Naive thymus-derived CD4-positive, alpha-beta T cell (primary cell): Measurements from ENCODE around the gene TCERG1L. TPM values are rescaled to one million over a fixed set of nuclear protein-coding genes. Genes with fewer than 3 reads are reported as not detected.
"Not testable (repeated sequence)": the region's sequence is repeated elsewhere in the genome, so short reads cannot be mapped to it uniquely, and the experiment has no call there.

Experiments used
- ATAC-seq: fragments of 150-1000 bp; cut with Tn5 transposase; 2 replicates; pipeline ENCODE4 v1.10.0; 2021; ENCODE audit warnings: mild to moderate bottlenecking, moderate library complexity
- CTCF ChIA-PET: fragments of 350-600 bp; sonication (Branson Sonifier 250); formaldehyde crosslinking; loops from one replicate; lab custom pipeline; 2021; ENCODE audit warnings: antibody characterized with exemption; lab: Charles Lee
- POLR2A ChIA-PET: fragments of 350-600 bp; sonication (Branson Sonifier 250); formaldehyde crosslinking; loops from one replicate; lab custom pipeline; 2021; ENCODE audit warnings: antibody characterized with exemption, inconsistent platforms; lab: Charles Lee
- DNase-seq, 9 donors: peaks; one replicate each; pipeline versions ENCODE4 v3.0.0 to v3.0.0-alpha.2; 2020 to 2022; ENCODE audit warnings: mixed read lengths in 1 of 9
- H3K27ac ChIP-seq: one replicate; pipeline ENCODE4 v1.7.0; 2013; ENCODE audit warnings: mild to moderate bottlenecking, low read depth, low read length, moderate library complexity
- H3K27me3 ChIP-seq, 2 donors: one replicate each; pipeline ENCODE4 v1.7.0; 2013; ENCODE audit warnings: low read length in 2 of 2, mild to moderate bottlenecking in 2 of 2, moderate library complexity in 2 of 2; ENCODE audit not compliant: control insufficient read depth in 2 of 2, insufficient read depth in 2 of 2
- H3K36me3 ChIP-seq, 3 experiments: 1 replicate in 2 of 3; 2 replicates in 1 of 3; pipeline ENCODE4 v1.7.0; 2013; ENCODE audit warnings: low read length in 3 of 3, mild to moderate bottlenecking in 3 of 3, moderate library complexity in 1 of 3; ENCODE audit not compliant: insufficient read depth in 3 of 3, control insufficient read depth in 2 of 3
- H3K4me1 ChIP-seq, 2 donors: one replicate each; pipeline ENCODE4 v1.7.0; 2013; ENCODE audit warnings: low read length in 2 of 2, mild to moderate bottlenecking in 2 of 2, moderate library complexity in 1 of 2; ENCODE audit not compliant: control insufficient read depth in 2 of 2, insufficient read depth in 2 of 2
- H3K4me3 ChIP-seq: 2 replicates; pipeline ENCODE4 v1.7.0; 2013; ENCODE audit warnings: mild to moderate bottlenecking, low read length
- H3K9me3 ChIP-seq, 3 experiments: 1 replicate in 2 of 3; 2 replicates in 1 of 3; pipeline ENCODE4 v1.7.0; 2013; ENCODE audit warnings: low read length in 3 of 3; ENCODE audit not compliant: control insufficient read depth in 2 of 3
- H3K27ac Mint-ChIP-seq, 9 donors: one replicate each; pipeline ENCODE4 v1.8.0; 2020 to 2022; ENCODE audit warnings: mixed read lengths in 9 of 9, mild to moderate bottlenecking in 8 of 9, moderate library complexity in 5 of 9, inconsistent platforms in 2 of 9
- H3K27me3 Mint-ChIP-seq, 5 donors: one replicate each; pipeline ENCODE4 v1.8.0; 2021 to 2022; ENCODE audit warnings: mixed read lengths in 5 of 5, mild to moderate bottlenecking in 1 of 5
- H3K36me3 Mint-ChIP-seq, 5 donors: one replicate each; pipeline ENCODE4 v1.8.0; 2020 to 2022; ENCODE audit warnings: mixed read lengths in 5 of 5, mild to moderate bottlenecking in 3 of 5, inconsistent platforms in 1 of 5
- H3K4me1 Mint-ChIP-seq, 7 donors: one replicate each; pipeline ENCODE4 v1.8.0; 2020 to 2022; ENCODE audit warnings: mixed read lengths in 7 of 7, mild to moderate bottlenecking in 3 of 7, inconsistent platforms in 1 of 7
- H3K4me3 Mint-ChIP-seq, 10 donors: one replicate each; pipeline ENCODE4 v1.8.0; 2020 to 2022; ENCODE audit warnings: mild to moderate bottlenecking in 10 of 10, mixed read lengths in 10 of 10, moderate library complexity in 6 of 10, inconsistent platforms in 2 of 10
- H3K9me3 Mint-ChIP-seq, 11 donors: one replicate each; pipeline ENCODE4 v1.8.0; 2020 to 2022; ENCODE audit warnings: mixed read lengths in 11 of 11, mild to moderate bottlenecking in 4 of 11, inconsistent platforms in 1 of 11, moderate library complexity in 1 of 11
- intact Hi-C, 2 donors: fragments of 100-400 bp; cut with micrococcal nuclease; formaldehyde crosslinking; loops; one replicate each; pipeline ENCODE4 v1.15.1; 2023
- polyA plus RNA-seq, 2 donors: library from polyadenylated mRNA; unstranded; fragments of 300-500 nt; fragmentation: Illumina TruSeq; gene quantifications; one replicate each; pipeline ENCODE4 v1.2.3, GENCODE V29; 2021
- total RNA-seq, 6 experiments: library from RNA in 5 of 6; stranded (reverse) in 5 of 6; gene quantifications; 1 replicate in 5 of 6; 2 replicates in 1 of 6; pipeline ENCODE4 v1.2.3 and lab custom pipeline; 2021 to 2026

Gene TCERG1L
- total and polyA plus RNA-seq, 7 experiments from 2014 or later, result 0.11 to 0.42 (median 0.39) TPM; not detected in 4

DNA sequence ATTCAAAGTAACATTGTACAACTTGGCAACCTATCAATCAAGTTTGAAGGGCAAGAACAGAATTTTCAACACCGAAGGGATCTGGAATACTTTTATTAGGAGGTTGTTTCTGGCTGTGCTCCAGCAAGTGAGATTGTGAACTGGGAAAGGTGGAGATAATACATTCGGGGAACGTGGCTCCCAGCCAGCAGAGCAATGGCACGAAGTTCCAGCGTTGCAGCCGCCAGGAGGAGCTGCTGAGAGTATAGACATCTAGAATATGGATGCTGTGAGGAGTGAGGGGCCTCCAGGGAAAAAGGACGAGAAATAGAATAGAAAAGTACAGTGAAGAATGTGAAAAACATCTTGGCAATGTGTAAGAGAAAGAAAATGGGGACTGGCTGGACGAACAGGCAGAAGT is 69.5 kb downstream of the TCERG1L start:
- H3K27ac ChIP-seq, result no peak overlapping the region
- H3K9me3 ChIP-seq, result no peaks in the 10 kb centered on the region
- H3K27me3 Mint-ChIP-seq, result peaks cover 0 to 15% (median 9%) of the 10 kb centered on the region in 5 donors
- ATAC-seq (no peak), DNase-seq (no peak)
- no peak overlapping the region for H3K4me3 ChIP-seq
- no peaks in the 10 kb centered on the region for H3K4me1 Mint-ChIP-seq
- intact Hi-C loops, result no loop called here
- H3K27ac Mint-ChIP-seq, result no peak overlapping the region
- H3K4me1 ChIP-seq, result no peaks in the 10 kb centered on the region
- CTCF ChIA-PET, result no interaction called here
- no peaks in the 10 kb centered on the region for H3K36me3 ChIP-seq
- POLR2A ChIA-PET, result no interaction called here
- no peaks in the 10 kb centered on the region for H3K27me3 ChIP-seq
- H3K9me3 Mint-ChIP-seq, result peaks cover 0 to 5% (median 0%) of the 10 kb centered on the region in 11 donors
- H3K4me3 Mint-ChIP-seq, result no peak overlapping the region
- H3K36me3 Mint-ChIP-seq, result no peaks in the 10 kb centered on the region

DNA sequence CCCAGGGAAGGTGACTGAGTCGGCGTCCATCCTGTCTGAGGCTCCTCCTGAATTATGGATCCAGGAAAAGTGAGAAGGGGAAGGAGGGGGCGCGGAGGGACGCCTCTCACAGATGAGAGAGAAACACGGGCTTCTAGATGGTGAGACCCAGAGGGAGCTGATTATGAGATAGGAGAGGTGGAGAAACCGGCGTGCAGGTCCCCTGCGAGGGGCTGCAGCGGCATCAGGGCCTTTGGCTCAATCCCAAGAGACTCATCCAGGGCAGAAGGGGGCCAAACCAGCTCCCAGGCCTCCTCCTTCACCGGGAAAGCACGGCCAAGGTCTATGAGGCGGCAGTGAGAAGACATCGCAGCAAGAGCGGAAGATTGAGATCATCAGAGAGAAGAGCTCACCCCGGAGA is 70.8 kb downstream of the TCERG1L start:
- ChIA-PET POLR2A (no interaction called here), CTCF (no interaction called here)
- Histone ChIP-seq H3K27ac (no peak overlapping the region), H3K9me3 (no peaks in the 10 kb centered on the region), H3K4me1 (no peaks in the 10 kb centered on the region), H3K36me3 (no peaks in the 10 kb centered on the region), H3K27me3 (no peaks in the 10 kb centered on the region), H3K4me3 (no peak overlapping the region)
- ATAC-seq, result no peak
- intact Hi-C loops, result no loop called here
- Mint-ChIP-seq H3K27ac (no peak overlapping the region), H3K4me3 (no peak overlapping the region), H3K27me3 (peaks cover 0 to 15% (median 9%) of the 10 kb centered on the region in 5 donors), H3K4me1 (no peaks in the 10 kb centered on the region), H3K9me3 (peaks cover 0 to 5% (median 0%) of the 10 kb centered on the region in 11 donors), H3K36me3 (no peaks in the 10 kb centered on the region)
- no peak for DNase-seq

DNA sequence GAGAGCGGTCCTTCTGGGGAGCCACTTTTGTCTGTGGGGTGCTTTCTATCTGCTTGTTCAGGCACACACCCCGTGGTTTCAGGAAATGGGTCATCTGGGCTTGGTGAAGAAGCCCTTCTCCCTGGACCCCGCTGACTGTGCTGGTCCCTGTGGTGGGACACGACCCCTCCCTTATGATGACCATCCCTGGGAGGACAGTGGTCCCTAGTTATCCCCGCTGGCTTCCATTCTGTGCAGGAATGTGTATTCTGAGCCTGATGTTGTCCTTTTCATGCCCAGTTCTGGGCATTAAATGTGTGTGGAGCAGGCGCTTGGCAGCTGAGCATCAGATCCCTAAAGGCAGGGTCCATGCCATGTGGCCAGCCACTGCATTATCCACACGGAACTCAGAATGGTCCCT is 71.6 kb downstream of the TCERG1L start:
- Histone ChIP-seq H3K36me3 (no peaks in the 10 kb centered on the region), H3K4me1 (no peaks in the 10 kb centered on the region), H3K9me3 (no peaks in the 10 kb centered on the region), H3K27ac (no peak overlapping the region), H3K4me3 (no peak overlapping the region), H3K27me3 (no peaks in the 10 kb centered on the region)
- H3K4me1 Mint-ChIP-seq, result no peaks in the 10 kb centered on the region
- H3K27ac Mint-ChIP-seq, result no peak overlapping the region
- no peaks in the 10 kb centered on the region for H3K36me3 Mint-ChIP-seq
- peaks cover 0 to 15% (median 9%) of the 10 kb centered on the region in 5 donors for H3K27me3 Mint-ChIP-seq
- ChIA-PET CTCF (no interaction called here), POLR2A (no interaction called here)
- intact Hi-C loops, result no loop called here
- no peak overlapping the region for H3K4me3 Mint-ChIP-seq
- no peak for ATAC-seq
- peaks cover 0 to 5% (median 0%) of the 10 kb centered on the region in 11 donors for H3K9me3 Mint-ChIP-seq
- DNase-seq, result no peak

DNA sequence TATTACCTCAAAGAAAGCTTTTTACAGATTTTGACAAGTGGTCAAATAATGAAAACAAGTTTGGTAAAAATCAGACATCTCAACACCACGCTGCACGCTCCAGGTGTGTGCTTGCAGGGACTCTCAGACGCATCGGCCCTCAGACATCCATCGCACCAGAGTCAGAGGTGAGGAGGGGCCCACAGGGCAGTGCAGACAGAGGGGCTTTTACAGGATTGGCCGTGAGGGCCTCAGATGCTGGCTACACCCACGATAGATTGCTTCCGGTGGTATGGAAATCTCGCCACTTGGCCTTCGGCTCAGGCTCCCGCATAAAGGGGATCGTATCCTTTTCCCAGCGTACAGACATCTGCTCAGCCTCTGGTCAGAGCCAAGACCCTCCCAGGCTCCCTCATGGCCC is 72.1 kb downstream of the TCERG1L start:
- Mint-ChIP-seq H3K4me3 (no peak overlapping the region), H3K4me1 (no peaks in the 10 kb centered on the region), H3K36me3 (no peaks in the 10 kb centered on the region), H3K27ac (no peak overlapping the region), H3K27me3 (peaks cover 0 to 15% (median 9%) of the 10 kb centered on the region in 5 donors), H3K9me3 (peaks cover 0 to 5% (median 0%) of the 10 kb centered on the region in 11 donors)
- ATAC-seq, result no peak
- CTCF ChIA-PET, result no interaction called here
- POLR2A ChIA-PET, result no interaction called here
- Histone ChIP-seq H3K4me3 (no peak overlapping the region), H3K36me3 (no peaks in the 10 kb centered on the region), H3K27me3 (no peaks in the 10 kb centered on the region), H3K4me1 (no peaks in the 10 kb centered on the region), H3K9me3 (no peaks in the 10 kb centered on the region), H3K27ac (no peak overlapping the region)
- intact Hi-C loops, result no loop called here
- no peak for DNase-seq

DNA sequence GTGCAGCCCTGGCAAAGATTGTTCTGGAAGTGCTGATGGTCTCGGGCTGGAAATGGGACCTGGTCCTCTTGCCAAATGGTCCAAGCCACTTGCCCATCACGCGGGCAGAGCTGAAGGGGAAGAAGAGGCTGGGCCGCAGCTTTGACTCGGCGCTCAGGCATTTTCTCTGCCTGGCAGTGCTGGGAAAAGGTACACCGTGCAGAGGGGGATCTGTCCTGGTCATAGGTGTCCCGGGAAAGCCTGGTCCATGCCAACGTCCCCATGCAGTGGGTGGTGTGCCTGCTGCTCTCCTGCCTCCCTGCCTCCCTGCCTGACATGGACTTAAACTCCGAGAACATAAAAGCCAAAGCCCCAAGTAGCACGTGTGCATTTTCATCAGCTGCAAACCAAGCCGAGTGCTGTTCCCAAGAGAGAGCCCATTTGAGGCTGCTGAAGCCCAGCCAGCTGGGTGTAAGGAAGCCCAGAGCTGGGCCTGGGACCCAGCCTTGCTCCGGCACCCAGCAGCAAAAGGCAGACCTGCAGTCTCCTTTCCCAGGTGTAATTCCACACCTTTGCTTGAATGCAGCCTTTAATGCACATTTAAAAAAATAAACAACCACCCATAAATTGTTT is 72.7 kb downstream of the TCERG1L start:
- Histone ChIP-seq H3K27ac (no peak overlapping the region), H3K36me3 (no peaks in the 10 kb centered on the region), H3K9me3 (no peaks in the 10 kb centered on the region), H3K4me1 (no peaks in the 10 kb centered on the region), H3K27me3 (no peaks in the 10 kb centered on the region), H3K4me3 (no peak overlapping the region)
- no peak for ATAC-seq
- H3K4me3 Mint-ChIP-seq, result no peak overlapping the region
- H3K27ac Mint-ChIP-seq, result no peak overlapping the region
- no peaks in the 10 kb centered on the region for H3K36me3 Mint-ChIP-seq
- peaks cover 0 to 15% (median 9%) of the 10 kb centered on the region in 5 donors for H3K27me3 Mint-ChIP-seq
- ChIA-PET POLR2A (no interaction called here), CTCF (no interaction called here)
- H3K4me1 Mint-ChIP-seq, result no peaks in the 10 kb centered on the region
- no peak for DNase-seq
- intact Hi-C loops, result no loop called here
- H3K9me3 Mint-ChIP-seq, result peaks cover 0 to 5% (median 0%) of the 10 kb centered on the region in 11 donors

DNA sequence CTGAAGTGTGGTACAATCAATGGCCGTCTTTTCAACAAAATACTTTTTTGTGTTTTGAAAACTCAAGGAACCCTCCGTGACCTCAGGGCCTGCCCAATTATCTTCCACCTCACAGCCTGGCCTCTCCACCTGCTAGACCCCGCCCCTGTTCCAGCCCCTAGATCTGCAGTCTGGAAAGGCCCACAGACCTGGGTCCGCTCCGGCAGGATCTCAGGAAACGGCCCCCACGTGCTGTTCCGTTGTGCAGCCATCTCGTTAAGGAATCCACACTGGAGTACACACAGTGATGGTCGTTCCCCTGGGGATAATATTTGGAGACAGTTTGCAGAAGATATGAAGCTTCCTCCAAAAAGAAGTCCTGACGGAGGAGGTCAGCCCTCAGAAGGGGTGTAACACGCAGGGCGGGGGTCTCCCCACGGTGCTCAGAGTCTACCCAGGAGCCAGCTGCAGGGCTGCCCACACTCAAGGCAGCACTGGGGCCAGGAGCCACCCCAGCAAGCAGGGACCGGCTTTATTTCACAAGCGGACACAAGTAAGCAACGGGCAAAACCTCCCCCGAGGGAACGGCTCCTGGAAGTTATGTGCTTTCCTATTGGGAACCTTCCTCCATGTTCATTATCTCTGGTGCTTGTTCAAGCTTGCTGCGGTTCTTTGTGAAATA is 73.4 kb downstream of the TCERG1L start:
- H3K27ac ChIP-seq, result no peak overlapping the region
- intact Hi-C loops, result no loop called here
- H3K4me1 Mint-ChIP-seq, result no peaks in the 10 kb centered on the region
- H3K27me3 ChIP-seq, result no peaks in the 10 kb centered on the region
- H3K9me3 Mint-ChIP-seq, result peaks cover 0 to 6% (median 0%) of the 10 kb centered on the region in 11 donors
- H3K4me3 ChIP-seq, result no peak overlapping the region
- H3K9me3 ChIP-seq, result no peaks in the 10 kb centered on the region
- H3K27me3 Mint-ChIP-seq, result peaks cover 0 to 15% (median 9%) of the 10 kb centered on the region in 5 donors
- ChIA-PET CTCF (no interaction called here), POLR2A (no interaction called here)
- H3K4me1 ChIP-seq, result no peaks in the 10 kb centered on the region
- H3K4me3 Mint-ChIP-seq, result no peak overlapping the region
- H3K36me3 ChIP-seq, result no peaks in the 10 kb centered on the region
- no peak overlapping the region for H3K27ac Mint-ChIP-seq
- no peak for ATAC-seq
- H3K36me3 Mint-ChIP-seq, result no peaks in the 10 kb centered on the region
- no peak for DNase-seq

DNA sequence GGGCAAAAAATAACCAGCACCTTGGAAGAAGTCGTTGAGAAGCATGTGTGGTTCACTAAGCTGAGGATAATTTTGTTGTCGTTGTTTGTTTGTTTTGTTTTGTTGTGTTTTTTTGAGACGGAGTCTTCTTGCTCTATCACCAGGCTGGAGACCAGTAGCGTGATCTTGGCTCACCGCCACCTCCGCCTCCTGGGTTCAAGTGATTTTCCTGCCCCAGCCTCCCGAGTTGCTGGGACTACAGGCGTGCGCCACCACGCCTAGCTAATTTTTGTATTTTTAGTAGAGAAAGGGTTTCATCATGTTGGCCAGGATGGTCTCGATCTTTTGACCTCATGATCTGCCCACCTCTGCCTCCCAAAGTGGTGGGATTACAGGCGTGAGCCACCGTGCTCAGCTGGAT is 76.9 kb downstream of the TCERG1L start:
- H3K4me3 ChIP-seq, H3K36me3 Mint-ChIP-seq, intact Hi-C loops, ATAC-seq, CTCF ChIA-PET, H3K27ac Mint-ChIP-seq, H3K4me1 ChIP-seq, H3K4me1 Mint-ChIP-seq, POLR2A ChIA-PET, H3K36me3 ChIP-seq, H3K27me3 Mint-ChIP-seq, H3K27me3 ChIP-seq, H3K27ac ChIP-seq, H3K9me3 ChIP-seq, H3K4me3 Mint-ChIP-seq, DNase-seq, H3K9me3 Mint-ChIP-seq: not testable (repeated sequence)
